HG03520 (cell line): ENCODE data around the gene MAP2K3.
"Not testable (repeated sequence)": the region's sequence is repeated elsewhere in the genome, so short reads cannot be mapped to it uniquely, and the experiment has no call there.

ENCODE experiments used
- ATAC-seq: cut with Tn5 transposase; IDR thresholded peaks from one replicate; pipeline ENCODE4 v1.9.1; 2021; ENCODE audit warnings: mild to moderate bottlenecking, moderate library complexity; ENCODE audit not compliant: unreplicated experiment

Gene MAP2K3

GRCh38 chr17:21323257-21324111 lies 39.0 kb downstream of the MAP2K3 start:
- peak; percentile 8 for ATAC-seq

- not testable (repeated sequence) for ATAC-seq
These were observed 40.2 kb downstream of the MAP2K3 start for GRCh38 chr17:21324741-21325140.

GRCh38 chr17:21327921-21328320 lies 43.4 kb downstream of the MAP2K3 start:
- ATAC-seq = not testable (repeated sequence)

- not testable (repeated sequence) for ATAC-seq
These were observed 44.3 kb downstream of the MAP2K3 start for GRCh38 chr17:21328778-21329177.

- no peak for ATAC-seq
These were observed 46.1 kb downstream of the MAP2K3 start for GRCh38 chr17:21330436-21331160.

GRCh38 chr17:21336541-21337294 lies 52.2 kb downstream of the MAP2K3 start:
- not testable (repeated sequence) for ATAC-seq

GRCh38 chr17:21337981-21338625 lies 53.6 kb downstream of the MAP2K3 start:
- ATAC-seq = not testable (repeated sequence)

- no peak for ATAC-seq
These were observed 54.5 kb downstream of the MAP2K3 start for GRCh38 chr17:21339011-21339410.

GRCh38 chr17:21339571-21339970 lies 55.1 kb downstream of the MAP2K3 start:
- ATAC-seq = not testable (repeated sequence)

- ATAC-seq = not testable (repeated sequence)
These were observed 55.9 kb downstream of the MAP2K3 start for GRCh38 chr17:21340407-21340806.

- not testable (repeated sequence) for ATAC-seq
These were observed 56.8 kb downstream of the MAP2K3 start for GRCh38 chr17:21341279-21341678.

GRCh38 chr17:21341925-21342540 lies 57.5 kb downstream of the MAP2K3 start:
- not testable (repeated sequence) for ATAC-seq

GRCh38 chr17:21343061-21343949 lies 58.8 kb downstream of the MAP2K3 start:
- not testable (repeated sequence) for ATAC-seq

- not testable (repeated sequence) for ATAC-seq
These were observed 60.3 kb downstream of the MAP2K3 start for GRCh38 chr17:21344801-21345200.

GRCh38 chr17:21345236-21345635 lies 60.7 kb downstream of the MAP2K3 start:
- ATAC-seq = no peak

- ATAC-seq = not testable (repeated sequence)
These were observed 61.6 kb downstream of the MAP2K3 start for GRCh38 chr17:21346107-21346506.

GRCh38 chr17:21346651-21347250 lies 62.2 kb downstream of the MAP2K3 start:
- ATAC-seq = not testable (repeated sequence)

GRCh38 chr17:21347660-21348059 lies 63.1 kb downstream of the MAP2K3 start:
- ATAC-seq = not testable (repeated sequence)
